GM21529 (cell line): Measurements from ENCODE around the gene ARRDC3.

Experiments
- ATAC-seq: cut with Tn5 transposase; IDR thresholded peaks from one replicate; pipeline ENCODE4 v1.9.1; 2021; ENCODE audit not compliant: unreplicated experiment

Gene ARRDC3

DNA sequence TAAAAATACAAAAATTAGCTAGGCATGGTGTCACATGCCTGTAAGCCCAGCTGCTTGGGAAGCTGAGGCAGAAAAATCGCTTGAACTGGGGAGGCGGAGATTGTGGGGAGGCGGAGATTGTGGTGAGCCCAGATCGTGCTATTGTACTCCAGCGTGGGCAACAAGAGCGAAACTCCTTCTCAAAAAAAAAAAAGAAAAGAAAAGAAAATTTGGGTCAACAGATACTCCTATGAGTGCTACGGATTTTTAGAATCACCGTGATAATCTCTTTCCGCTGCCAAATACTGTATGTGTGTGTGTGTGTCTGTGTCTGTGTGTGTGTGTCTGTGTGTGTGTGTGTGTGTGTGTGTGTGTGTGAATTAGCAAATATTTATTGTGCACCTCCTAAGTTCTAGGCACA, 64.4 kb downstream of the ARRDC3 start:
- no peak for ATAC-seq
